Measurements from ENCODE around the gene COL19A1. TPM values are rescaled to one million over a fixed set of nuclear protein-coding genes. Genes with fewer than 3 reads are reported as not detected.

The COL19A1 gene
- total RNA-seq, 1 donor from 2014 or later: 2.0 TPM

DNA sequence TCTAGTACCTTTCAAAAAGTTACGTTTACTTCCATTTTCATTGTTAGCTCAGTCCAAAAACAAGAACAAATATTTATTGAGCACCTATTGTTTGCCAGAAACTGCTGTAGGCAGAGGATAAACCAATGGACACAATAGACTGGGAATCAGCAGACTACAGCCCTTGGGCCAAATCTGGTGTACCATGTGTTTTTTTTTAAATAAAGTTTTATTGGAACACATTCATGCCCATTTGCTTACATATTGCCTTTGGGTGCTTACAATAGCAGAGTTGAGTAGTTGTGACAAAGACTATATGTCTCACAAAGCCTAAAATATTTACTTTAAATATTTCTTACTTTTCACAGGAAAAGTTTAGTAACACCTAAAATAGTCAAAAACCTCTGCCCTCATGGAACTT lies 220.4 kb downstream of the COL19A1 start:
- DNase-seq (no peak), ATAC-seq (ENCODE audit: poor library complexity) (no peak)
- intact Hi-C loops (cut with DNase I): no loop called here

DNA sequence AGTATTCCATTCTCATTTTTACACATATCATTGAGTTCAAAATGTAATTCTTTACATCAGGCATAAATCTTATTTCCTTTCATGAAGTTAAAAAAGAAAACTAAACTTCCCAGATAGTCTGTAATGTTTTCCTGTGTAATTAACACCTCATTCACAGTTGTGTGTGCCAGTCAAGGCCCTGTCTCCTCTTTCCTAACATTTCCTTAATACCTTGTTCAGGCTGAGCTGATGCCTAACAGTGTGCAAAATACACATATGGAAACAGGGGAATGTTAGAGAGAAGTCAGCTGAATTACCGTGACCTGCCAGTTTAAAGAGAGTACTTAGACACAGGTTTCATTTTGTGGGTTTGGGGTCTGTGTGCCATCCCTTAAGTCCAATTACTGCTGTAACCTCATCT lies 227.8 kb downstream of the COL19A1 start:
- ATAC-seq (ENCODE audit: poor library complexity) (no peak), DNase-seq (no peak)
- intact Hi-C loops (cut with DNase I): no loop called here

DNA sequence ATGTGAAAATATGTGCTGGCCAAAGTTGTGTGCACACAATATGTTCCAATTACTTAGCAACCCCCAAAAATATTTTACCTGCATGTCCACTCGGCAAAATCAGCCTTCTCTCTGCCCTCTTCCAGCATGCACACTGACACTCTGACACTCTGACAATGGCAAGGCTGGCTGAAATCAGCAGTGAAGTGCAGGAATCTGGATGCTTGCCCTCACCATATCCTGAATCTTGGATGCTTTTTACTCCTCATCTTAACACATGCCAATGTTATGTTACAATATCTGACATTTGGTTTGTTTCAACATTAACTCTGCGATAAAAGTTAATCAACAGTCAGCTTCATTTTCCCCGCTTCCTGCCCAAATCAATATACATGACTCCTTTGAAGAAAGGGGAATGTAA lies 233.4 kb downstream of the COL19A1 start:
- ATAC-seq (ENCODE audit: poor library complexity) (no peak), DNase-seq (no peak)
- intact Hi-C loops (cut with DNase I): loop anchor here (10.0 kb wide), 1 partner anchor 365 kb away; no protein-coding TSS in a partner anchor

DNA sequence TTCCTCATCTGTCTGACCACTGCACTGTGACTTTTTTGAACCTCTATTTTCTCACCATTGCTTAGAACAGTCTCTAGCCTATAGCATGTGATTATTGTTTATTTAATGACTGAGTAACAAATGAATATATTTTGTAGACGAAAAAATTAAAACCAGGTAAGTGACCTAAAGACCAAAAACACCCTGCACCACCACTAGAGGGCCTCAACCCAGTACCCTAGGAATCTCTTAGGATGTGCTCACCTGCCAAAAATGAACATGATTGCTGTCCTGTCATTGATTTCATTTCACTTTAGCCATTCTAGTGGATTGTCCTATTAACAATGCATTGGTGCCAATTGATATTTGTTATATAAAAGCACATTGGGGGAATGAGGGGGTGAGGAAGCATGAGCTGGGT lies 237.4 kb downstream of the COL19A1 start:
- ATAC-seq (ENCODE audit: poor library complexity) (no peak), DNase-seq (no peak)
- intact Hi-C loops (cut with DNase I): loop anchor here (10.0 kb wide), 1 partner anchor 369 kb away; no protein-coding TSS in a partner anchor

DNA sequence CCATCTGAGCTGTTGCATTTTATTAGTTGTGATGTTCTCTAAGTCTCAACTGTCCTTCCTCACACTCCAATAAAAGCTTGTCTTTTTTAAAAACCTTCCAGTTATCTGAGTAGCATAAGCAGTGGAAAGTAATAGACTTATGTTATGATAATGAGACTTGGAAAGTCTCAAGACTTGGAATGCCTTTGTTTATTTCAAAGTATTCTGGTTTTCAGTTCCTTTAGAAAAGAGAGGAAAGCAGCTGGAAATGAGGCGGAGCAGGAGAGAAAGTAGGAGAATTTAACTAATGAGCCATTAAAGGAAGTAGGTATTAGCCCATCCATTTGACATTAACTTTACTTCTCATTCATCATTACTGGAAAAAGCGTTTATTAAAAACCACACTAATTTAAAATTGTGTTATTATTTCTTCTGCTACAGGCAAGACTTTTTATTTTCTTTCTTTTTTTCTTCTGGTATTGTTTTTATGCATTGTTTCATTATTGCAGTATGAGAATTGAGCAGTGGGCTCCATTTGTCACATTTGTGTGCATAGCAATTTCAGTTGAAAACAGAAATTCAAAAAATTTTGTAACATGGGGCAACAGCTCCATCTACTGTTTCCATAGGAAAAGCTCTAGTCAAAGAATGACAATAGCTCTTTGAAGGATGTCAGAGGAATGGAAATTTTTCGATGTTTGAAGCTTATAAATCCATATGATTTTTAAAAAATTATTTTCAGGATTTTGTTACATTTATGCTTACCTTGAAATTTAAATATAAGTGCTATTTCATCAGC lies 241.7 kb downstream of the COL19A1 start:
- DNase-seq (no peak), ATAC-seq (ENCODE audit: poor library complexity) (no peak)
- intact Hi-C loops (cut with DNase I): loop anchor here (2.0 to 10.0 kb wide), 2 partner anchors 271 to 373 kb away; no protein-coding TSS in a partner anchor

DNA sequence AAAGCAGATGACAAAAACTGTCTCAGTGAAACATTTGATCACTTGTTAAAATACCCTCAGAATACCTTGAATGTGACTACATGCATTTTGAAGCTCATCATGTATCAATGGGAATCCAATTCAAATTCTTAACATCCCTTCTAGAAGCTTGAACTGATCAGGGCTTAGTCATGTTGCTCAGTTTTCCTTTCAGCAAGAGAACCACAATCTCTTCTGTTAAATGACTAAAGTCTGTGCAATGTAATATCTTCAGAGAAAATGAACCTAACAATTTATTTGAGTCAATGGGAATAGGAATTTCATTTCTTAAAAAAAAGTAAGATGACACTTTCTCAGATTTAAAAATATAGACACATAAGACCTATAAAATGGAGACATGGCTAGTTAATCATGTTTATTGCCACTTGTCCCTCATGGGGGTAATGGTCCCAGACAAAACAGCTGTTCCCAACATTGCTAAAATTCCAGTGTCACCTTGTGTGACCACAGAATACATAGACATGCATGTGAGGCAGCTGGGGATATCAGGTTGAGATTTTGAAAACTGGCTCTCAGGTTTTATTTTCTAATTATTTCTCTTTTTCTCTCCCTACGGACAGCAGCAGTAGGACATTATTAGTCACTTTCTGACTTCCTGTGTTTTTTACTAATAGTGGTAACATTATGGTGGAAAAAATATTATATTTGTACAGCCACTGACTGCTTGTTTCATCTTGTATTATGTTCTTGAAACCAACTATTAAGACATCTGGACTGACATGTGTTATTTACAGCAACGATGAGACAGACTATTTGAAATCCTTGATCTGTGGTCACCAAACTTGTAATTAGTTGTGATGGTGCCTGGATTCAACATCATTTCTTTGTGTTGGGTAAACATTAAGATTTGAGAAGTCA lies 244.0 kb downstream of the COL19A1 start:
- no peak for ATAC-seq (ENCODE audit: poor library complexity)
- intact Hi-C loops (cut with DNase I): no loop called here
- DNase-seq: no peak

DNA sequence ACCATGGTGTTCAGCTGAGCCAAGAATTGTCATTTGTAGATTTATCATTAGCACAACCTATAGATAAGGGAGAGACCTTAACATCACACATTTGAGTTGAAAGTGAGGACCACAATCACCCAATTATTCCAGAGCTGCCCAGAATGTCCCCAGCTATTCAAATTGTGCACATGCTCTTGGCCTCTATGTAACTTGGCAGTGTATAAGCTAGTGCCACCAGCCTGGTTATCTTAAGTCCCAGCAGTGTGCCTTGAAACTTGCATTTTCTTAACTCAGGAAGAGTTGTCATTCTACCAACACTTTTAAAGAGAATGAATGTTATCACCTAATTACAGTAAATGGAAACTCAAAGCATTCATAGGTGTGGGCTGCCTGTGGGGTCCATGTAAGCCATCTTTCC lies 245.4 kb downstream of the COL19A1 start:
- ATAC-seq (ENCODE audit: poor library complexity): no peak
- no peak for DNase-seq
- intact Hi-C loops (cut with DNase I): no loop called here

DNA sequence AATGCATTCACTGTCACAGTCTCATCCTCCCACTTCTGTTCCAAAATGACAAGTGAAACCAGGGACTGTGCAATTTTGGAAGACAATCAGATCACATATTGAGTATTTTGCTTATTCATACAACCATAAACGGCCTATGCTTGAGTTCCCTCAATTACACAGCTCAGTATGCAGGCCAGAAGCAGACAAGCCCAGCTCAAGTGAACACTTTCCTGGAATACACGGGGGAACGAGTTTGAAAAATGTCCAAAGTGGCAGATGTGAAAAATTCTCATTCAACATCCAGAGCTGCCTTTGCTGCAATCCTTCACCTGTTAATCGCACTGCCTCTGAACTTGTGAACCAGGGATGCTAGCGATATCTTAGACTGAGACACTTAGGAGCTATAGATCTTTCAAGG lies 246.4 kb downstream of the COL19A1 start:
- DNase-seq: no peak

DNA sequence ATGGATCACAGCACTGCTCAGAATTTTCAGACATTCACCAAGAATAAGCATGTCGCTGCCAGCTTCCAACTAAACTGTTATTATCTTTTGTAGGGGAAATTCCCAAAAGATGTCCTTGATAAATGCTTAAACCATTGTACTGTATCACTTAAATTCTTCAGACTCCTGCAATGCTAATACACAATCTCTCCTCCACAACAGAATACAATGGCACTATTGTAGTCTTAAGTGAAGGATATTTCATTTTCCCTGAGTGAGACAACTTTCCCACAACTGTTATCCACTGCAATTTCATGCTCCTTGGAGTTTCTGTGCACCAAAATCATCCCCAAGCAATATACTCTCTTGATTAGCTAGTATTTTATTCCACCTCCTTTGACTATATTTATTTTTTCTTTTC lies 246.8 kb downstream of the COL19A1 start:
- DNase-seq: no peak
- intact Hi-C loops (cut with DNase I): no loop called here
- ATAC-seq (ENCODE audit: poor library complexity): no peak

More for the DNA sequence above, 246.4 kb downstream of the COL19A1 start:
- intact Hi-C loops (cut with DNase I): no loop called here
- ATAC-seq (ENCODE audit: poor library complexity): peak; percentile 68

DNA sequence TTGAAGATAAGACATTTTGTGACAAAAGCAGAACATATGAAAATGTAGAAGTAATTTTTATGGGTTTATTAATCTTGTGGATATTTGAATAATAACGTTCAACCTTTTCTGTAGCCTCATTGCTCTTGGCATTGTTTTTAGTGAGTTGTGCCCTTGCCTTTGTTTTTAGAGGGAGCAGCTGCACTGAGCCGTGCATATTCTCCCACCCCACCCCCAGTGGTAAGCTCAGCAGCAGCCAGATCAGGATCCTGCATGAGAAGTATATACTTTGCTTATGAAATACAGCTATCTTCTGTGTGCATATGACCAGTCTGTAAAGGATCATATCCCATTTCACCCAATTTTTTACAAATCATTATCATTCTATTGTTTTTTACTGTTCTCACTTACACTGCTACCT lies 252.3 kb downstream of the COL19A1 start:
- ATAC-seq (ENCODE audit: poor library complexity) (no peak), DNase-seq (no peak)
- intact Hi-C loops (cut with DNase I): no loop called here

DNA sequence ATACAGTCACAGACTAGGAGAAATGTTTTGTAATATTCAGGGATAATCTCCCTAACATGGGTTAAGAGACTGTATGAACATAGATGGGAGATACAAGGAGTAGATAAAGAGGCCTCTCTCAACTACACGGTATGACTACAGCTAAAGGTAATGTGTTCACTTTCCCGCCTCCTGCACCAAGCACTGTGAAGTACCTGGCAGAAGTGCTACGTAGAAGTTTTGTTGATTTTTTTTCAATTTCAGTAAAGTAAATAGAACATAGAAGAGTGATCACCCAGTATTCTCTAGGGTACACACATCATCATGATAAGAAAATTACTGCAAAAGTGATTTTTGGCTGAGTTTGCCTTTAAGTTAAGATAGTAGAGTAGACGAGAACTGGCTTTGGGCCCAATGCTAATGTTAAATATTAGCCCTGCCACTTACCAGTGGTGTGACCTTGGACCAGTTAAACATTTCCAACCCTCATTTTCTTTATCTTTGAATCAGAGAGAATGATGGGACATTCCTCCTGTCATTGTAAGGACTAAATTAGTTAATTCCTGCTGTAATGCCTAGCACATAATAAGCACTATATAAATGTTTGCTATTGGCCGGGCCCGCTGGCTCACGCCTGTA lies 253.0 kb downstream of the COL19A1 start:
- no peak for ATAC-seq (ENCODE audit: poor library complexity)

DNA sequence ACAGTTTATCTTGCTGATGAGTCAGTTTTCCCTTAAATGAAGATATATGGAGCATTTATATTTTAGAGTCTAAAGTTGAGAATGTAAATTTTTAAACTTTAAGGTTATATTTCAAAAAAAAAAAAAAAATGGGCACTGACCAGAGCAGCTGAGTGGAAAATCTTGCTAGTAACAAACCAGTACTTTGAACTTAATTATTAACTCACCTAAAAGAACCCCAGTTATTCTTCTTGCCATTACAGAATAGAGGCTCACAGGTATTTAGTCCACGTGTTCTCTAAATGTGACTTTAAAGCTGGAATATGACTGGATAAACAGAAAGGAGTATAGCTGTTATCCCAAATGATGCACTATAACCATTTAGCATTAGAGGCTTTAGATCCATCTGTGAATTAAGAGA lies 258.1 kb downstream of the COL19A1 start:
- intact Hi-C loops (cut with DNase I): no loop called here
- DNase-seq (no peak), ATAC-seq (ENCODE audit: poor library complexity) (no peak)

More for the DNA sequence above, 253.0 kb downstream of the COL19A1 start:
- no peak for DNase-seq
- intact Hi-C loops (cut with DNase I): no loop called here

DNA sequence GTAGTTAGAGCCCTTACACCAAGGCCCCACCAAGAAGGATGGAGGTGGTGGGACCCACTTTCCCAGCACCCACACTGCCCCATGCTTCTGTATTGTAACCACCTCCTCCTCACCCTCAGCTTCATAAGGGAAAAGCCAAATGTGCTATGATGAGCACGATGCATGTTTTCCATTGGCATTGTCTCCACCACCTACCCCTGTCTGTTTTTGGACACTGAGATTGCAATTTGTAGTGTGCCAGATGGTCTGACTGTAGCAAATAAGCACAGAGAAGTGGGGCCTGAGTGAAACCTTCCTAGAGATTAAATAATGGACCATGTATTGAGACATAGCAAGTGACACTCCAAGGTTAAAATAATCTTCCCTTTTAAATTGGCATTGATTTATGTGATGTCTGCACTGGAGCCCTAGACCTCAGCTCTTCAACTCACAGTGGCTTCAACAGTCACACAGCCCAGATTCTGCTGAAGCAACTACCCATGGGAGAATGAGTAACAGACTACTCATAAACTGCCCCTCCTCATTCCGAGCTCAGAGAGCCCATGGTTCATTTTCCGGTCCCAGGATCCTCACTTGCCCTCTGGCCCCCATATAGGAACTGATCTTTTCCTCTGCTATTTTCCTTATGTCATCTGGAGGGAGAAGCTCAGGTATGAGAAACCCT lies 258.7 kb downstream of the COL19A1 start:
- intact Hi-C loops (cut with DNase I): no loop called here
- ATAC-seq (ENCODE audit: poor library complexity): peak; percentile 29
- DNase-seq: no peak

DNA sequence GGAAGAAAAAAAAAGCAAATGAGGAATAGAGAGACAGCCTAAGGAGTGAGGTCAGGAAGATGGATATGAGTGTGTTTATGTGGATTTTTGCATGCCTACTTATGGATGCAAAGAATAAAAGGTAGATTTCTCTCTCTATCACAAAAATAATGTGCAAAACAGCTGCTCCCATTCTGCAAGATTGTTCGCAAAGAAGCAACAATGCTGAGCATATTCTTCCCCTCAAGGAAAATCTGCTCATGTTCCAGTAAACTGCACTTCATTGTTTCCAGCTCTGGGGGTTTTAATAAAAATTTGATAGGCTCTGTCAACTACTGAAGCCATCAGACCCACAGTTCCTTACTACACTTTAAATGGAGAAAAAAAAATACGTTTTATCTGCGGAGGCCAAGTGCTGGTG lies 259.2 kb downstream of the COL19A1 start:
- ATAC-seq (ENCODE audit: poor library complexity): no peak
- intact Hi-C loops (cut with DNase I): no loop called here
- no peak for DNase-seq

DNA sequence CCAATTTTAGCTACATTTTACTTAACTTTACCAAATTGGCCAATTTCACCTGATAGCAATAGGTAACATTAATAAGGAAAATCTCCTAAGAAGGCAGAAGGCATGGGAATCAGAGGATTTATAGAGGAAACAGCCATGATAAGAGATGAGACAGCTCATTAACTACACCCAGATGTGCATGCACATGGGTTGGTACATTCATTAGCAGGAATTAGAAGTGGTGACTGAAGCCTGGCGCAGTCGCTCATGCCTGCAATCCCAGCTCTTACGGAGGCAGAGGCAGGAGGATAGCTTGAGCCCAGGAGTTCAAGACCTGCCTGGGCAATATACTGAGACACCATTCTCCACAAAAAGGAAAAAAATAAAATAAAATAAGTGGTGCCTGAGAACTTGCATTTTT lies 263.0 kb downstream of the COL19A1 start:
- ATAC-seq (ENCODE audit: poor library complexity): no peak
- intact Hi-C loops (cut with DNase I): no loop called here
- no peak for DNase-seq

DNA sequence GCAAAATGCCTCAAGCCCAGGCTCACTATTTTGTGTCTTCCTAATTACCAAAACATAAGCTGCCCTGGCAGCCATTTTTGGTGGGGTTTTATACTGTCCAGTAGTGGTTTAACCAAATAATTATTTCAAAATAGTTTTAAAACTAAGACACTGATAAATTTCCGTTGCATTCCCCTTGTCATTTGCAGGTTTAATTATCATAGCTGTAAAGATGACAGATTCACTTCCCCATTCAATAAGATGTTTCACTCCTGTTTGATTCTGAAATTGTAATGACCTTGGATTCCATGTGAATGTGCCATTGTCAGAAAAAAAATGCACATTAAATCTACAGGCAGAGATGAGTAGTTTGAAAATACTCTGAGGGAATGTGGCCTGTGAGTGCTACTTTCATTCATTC lies 264.5 kb downstream of the COL19A1 start:
- no peak for ATAC-seq (ENCODE audit: poor library complexity)
- no peak for DNase-seq
- intact Hi-C loops (cut with DNase I): no loop called here

DNA sequence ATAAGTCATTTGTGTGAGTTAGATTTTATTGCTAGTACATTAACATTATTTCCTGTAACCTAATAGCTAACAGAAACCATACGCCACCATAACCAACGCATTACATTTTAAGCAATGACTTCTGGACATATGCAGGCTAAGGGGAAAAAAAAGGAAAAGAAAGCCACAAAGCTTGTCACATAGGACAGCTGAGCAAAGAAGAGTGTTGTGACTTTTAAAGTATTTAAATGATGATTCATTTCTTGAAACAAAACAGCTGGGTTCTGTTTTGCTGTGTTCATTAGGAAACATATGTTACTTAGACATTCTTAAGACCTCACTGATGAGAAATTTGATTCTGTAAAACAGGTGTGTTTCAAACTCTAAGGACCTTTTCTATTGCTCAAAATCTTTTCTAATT lies 265.2 kb downstream of the COL19A1 start:
- intact Hi-C loops (cut with DNase I): no loop called here
- ATAC-seq (ENCODE audit: poor library complexity): no peak
- no peak for DNase-seq

DNA sequence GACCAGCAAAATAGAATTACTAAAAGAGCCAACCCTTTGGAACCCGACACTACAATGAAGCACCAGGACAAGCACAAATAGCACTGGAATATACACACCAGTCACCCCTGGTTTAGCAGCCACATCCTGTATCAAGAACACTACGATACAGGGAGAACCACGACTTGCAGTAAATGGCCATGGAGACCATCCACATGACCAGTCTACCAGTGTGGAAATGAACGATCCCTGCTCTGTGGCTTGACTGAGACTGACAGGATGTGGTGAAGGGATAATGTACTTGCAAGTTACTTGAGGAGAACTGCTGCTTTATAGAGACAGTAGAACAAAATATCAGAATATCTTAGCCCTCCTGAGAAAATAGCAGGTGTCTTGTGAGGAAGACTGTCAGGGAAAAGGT lies 266.9 kb downstream of the COL19A1 start:
- no peak for DNase-seq
- ATAC-seq (ENCODE audit: poor library complexity): no peak
- intact Hi-C loops (cut with DNase I): no loop called here

DNA sequence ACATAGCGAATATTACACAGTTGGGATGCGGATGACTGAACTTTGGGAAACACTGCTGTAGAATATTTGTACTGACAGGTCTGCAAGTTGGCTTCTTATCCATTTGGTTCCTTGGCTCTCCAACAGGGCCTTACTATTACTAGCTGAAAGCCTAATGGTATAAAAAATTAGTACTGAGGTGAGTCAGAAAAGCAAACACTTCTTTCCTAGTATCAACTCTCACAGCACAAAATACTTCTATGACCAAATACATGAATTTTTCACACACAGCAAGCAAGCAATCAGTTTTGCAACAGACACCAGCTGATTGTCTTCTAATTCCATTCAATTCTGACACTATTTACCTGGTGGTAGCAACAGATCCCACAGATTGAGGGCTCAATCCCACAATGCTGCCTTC lies 268.2 kb downstream of the COL19A1 start:
- ATAC-seq (ENCODE audit: poor library complexity) (no peak), DNase-seq (no peak)
- intact Hi-C loops (cut with DNase I): no loop called here
